Small intestine (tissue), 7 donors: Measurements from ENCODE around the gene CCND2. TPM values are rescaled to one million over a fixed set of nuclear protein-coding genes. Genes with fewer than 3 reads are reported as not detected.

Experiments used
- DNase-seq, 2 donors: peaks; one replicate each; pipeline versions ENCODE4 v3.0.0 to v3.0.0-alpha.2; 2013
- FAIRE-seq: peaks from 2 replicates; lab custom pipeline; 2012; peaks lifted over from hg19 to GRCh38; lab: Jason Lieb, UNC
- H3K27ac ChIP-seq, 3 donors: one replicate each; pipeline ENCODE4 v1.5.1; 2013; ENCODE audit warnings: low read length in 2 of 3, mild to moderate bottlenecking in 2 of 3, control low read depth in 1 of 3, inconsistent platforms in 1 of 3, low read depth in 1 of 3, moderate library complexity in 1 of 3
- H3K27me3 ChIP-seq, 3 donors: one replicate each; pipeline ENCODE4 v1.6.1; 2013; ENCODE audit warnings: low read length in 3 of 3, inconsistent platforms in 1 of 3; ENCODE audit not compliant: control insufficient read depth in 3 of 3, insufficient read depth in 3 of 3
- H3K36me3 ChIP-seq, 3 donors: one replicate each; pipeline ENCODE4 v1.6.1; 2013; ENCODE audit warnings: low read length in 3 of 3, inconsistent platforms in 1 of 3, low read depth in 1 of 3, mild to moderate bottlenecking in 1 of 3, moderate library complexity in 1 of 3; ENCODE audit not compliant: control insufficient read depth in 3 of 3, insufficient read depth in 2 of 3
- H3K4me1 ChIP-seq, 3 donors: one replicate each; pipeline ENCODE4 v1.6.1; 2013; ENCODE audit warnings: low read length in 2 of 3, inconsistent platforms in 1 of 3, low read depth in 1 of 3, mild to moderate bottlenecking in 1 of 3, moderate library complexity in 1 of 3; ENCODE audit not compliant: control insufficient read depth in 3 of 3, insufficient read depth in 2 of 3
- H3K4me3 ChIP-seq, 3 donors: one replicate each; pipeline ENCODE4 v1.5.1; 2013; ENCODE audit warnings: low read length in 3 of 3, control low read depth in 1 of 3, inconsistent platforms in 1 of 3, low read depth in 1 of 3, mild to moderate bottlenecking in 1 of 3, moderate library complexity in 1 of 3
- H3K9me3 ChIP-seq, 2 donors: one replicate each; pipeline ENCODE4 v1.6.1; 2013; ENCODE audit warnings: low read depth in 1 of 2, low read length in 1 of 2; ENCODE audit not compliant: control insufficient read depth in 2 of 2, insufficient read depth in 1 of 2
- WGBS, 3 donors: extraction: QIAGEN DNeasy Blood & Tissue Kit; methylation state at CpG; one replicate each; pipeline ENCODE4 v1.1.7; 2013; 5-methylcytosine and 5-hydroxymethylcytosine counted together
- polyA plus RNA-seq, 4 donors: library from polyadenylated mRNA; stranded (reverse) in 3 of 4; unstranded in 1 of 4; fragments of 200-250 nt in 3 of 4; fragments of 120-200 nt in 1 of 4; gene quantifications; one replicate each; pipeline versions ENCODE4 v1.2.1 to v1.2.3, GENCODE V29; 2013
- donor health status: healthy with polysubstance abuse.
- donor health status: control.
- donor health status: control.
- donor health status: Bipolar disorder and iron deficiency.
- donor health status: healthy.

Gene CCND2
- polyA plus RNA-seq, 4 donors = 5.6 to 101 (median 22.0) TPM

GRCh38 chr12:4307593-4308333, 34.2 kb downstream of the CCND2 start:
- no peak overlapping the region for H3K4me3 ChIP-seq
- peak overlapping the region in 1 of 3 donors; percentile 50 for H3K27ac ChIP-seq
- H3K4me1 ChIP-seq = peaks cover 0 to 15% (median 1%) of the 10 kb centered on the region in 3 donors
- 29 to 43% (median 35%) methylated on average over 25 of the region's 25 CpGs for WGBS, 3 donors
- no peaks in the 10 kb centered on the region for H3K27me3 ChIP-seq
- peaks cover 0 to 52% (median 6%) of the 10 kb centered on the region in 3 donors for H3K36me3 ChIP-seq
- FAIRE-seq (no peak), DNase-seq (peak; percentile 86 to 90)
- no peaks in the 10 kb centered on the region for H3K9me3 ChIP-seq

GRCh38 chr12:4308334-4308950, 34.9 kb downstream of the CCND2 start:
- H3K4me3 ChIP-seq = no peak overlapping the region
- no peak overlapping the region for H3K27ac ChIP-seq
- H3K9me3 ChIP-seq = no peaks in the 10 kb centered on the region
- H3K27me3 ChIP-seq = no peaks in the 10 kb centered on the region
- 43 to 73% (median 71%) methylated on average over 14 of the region's 14 CpGs for WGBS, 3 donors
- peaks cover 0 to 46% (median 6%) of the 10 kb centered on the region in 3 donors for H3K36me3 ChIP-seq
- peak in 1 of 2 donors; percentile 38 for DNase-seq
- peaks cover 0 to 14% (median 0%) of the 10 kb centered on the region in 3 donors for H3K4me1 ChIP-seq
- FAIRE-seq = no peak

GRCh38 chr12:4311776-4312175, 38.2 kb downstream of the CCND2 start:
- 93 to 99% (median 94%) methylated on average over 5 of the region's 5 CpGs for WGBS, 3 donors
- Histone ChIP-seq H3K36me3 (peaks cover 0 to 30% (median 0%) of the 10 kb centered on the region in 3 donors), H3K9me3 (no peaks in the 10 kb centered on the region), H3K4me3 (no peak overlapping the region), H3K27ac (no peak overlapping the region), H3K4me1 (peaks cover 0 to 14% (median 0%) of the 10 kb centered on the region in 3 donors), H3K27me3 (no peaks in the 10 kb centered on the region)
- DNase-seq (no peak), FAIRE-seq (no peak)

GRCh38 chr12:4312251-4312650, 38.7 kb downstream of the CCND2 start:
- Histone ChIP-seq H3K4me1 (peaks cover 0 to 14% (median 0%) of the 10 kb centered on the region in 3 donors), H3K9me3 (no peaks in the 10 kb centered on the region), H3K27ac (no peak overlapping the region), H3K27me3 (no peaks in the 10 kb centered on the region), H3K36me3 (peaks cover 0 to 30% (median 0%) of the 10 kb centered on the region in 3 donors), H3K4me3 (no peak overlapping the region)
- DNase-seq (no peak), FAIRE-seq (no peak)
- 89 to 100% (median 89%) methylated on average over 2 of the region's 2 CpGs for WGBS, 3 donors

- H3K4me3 ChIP-seq = peak overlapping the region; percentile 40 to 58 (median 48)
- whole genome bisulfite sequencing, 3 donors = 0 to 1% (median 1%) methylated on average over 13 of the region's 13 CpGs
- H3K27ac ChIP-seq = peak overlapping the region; percentile 63 to 94 (median 78)
- peaks cover 0 to 2% (median 2%) of the 10 kb centered on the region in 3 donors for H3K4me1 ChIP-seq
- peaks cover 0 to 3% (median 0%) of the 10 kb centered on the region in 3 donors for H3K36me3 ChIP-seq
- no peaks in the 10 kb centered on the region for H3K27me3 ChIP-seq
- no peak for FAIRE-seq
- no peak for DNase-seq
- no peaks in the 10 kb centered on the region for H3K9me3 ChIP-seq
Observed at GRCh38 chr12:4320497-4320852, 46.9 kb downstream of the CCND2 start.

GRCh38 chr12:4320853-4321701, 47.5 kb downstream of the CCND2 start, which contains the start of gene TIGAR:
Gene TIGAR, plus strand, starts transcription at chr12:4321213. Its CDS starts 59 bp downstream, at chr12:4321272.
- 0% methylated on average over 65 to 76 of the region's 76 CpGs for WGBS, 3 donors
- H3K27ac ChIP-seq = peak within 1 kb of the TSS; percentile 69 to 98 (median 85)
- FAIRE-seq = no peak

GRCh38 chr12:4322726-4323125, 49.2 kb downstream of the CCND2 start:
- DNase-seq (no peak), FAIRE-seq (no peak)
- no peaks in the 10 kb centered on the region for H3K9me3 ChIP-seq
- H3K4me1 ChIP-seq = peaks cover 0 to 2% (median 2%) of the 10 kb centered on the region in 3 donors
- peak overlapping the region in 1 of 3 donors; percentile 27 for H3K27ac ChIP-seq
- no peaks in the 10 kb centered on the region for H3K27me3 ChIP-seq
- no peak overlapping the region for H3K4me3 ChIP-seq
- peaks cover 0 to 3% (median 0%) of the 10 kb centered on the region in 3 donors for H3K36me3 ChIP-seq
- WGBS, 3 donors = 50 to 72% (median 65%) methylated on average over 5 of the region's 5 CpGs

More at GRCh38 chr12:4320853-4321701, 47.5 kb downstream of the CCND2 start, which contains the start of gene TIGAR:
- peak; percentile 97 for DNase-seq
- H3K9me3 ChIP-seq = no peaks in the 10 kb centered on the region
- H3K4me1 ChIP-seq = peaks cover 0 to 2% (median 2%) of the 10 kb centered on the region in 3 donors
- peaks cover 0 to 3% (median 0%) of the 10 kb centered on the region in 3 donors for H3K36me3 ChIP-seq
- H3K4me3 ChIP-seq = peak within 1 kb of the TSS; percentile 79 to 91 (median 86)
- H3K27me3 ChIP-seq = no peaks in the 10 kb centered on the region
